Fibroblast of villous mesenchyme (primary cell): ENCODE measurements around the gene RAB40C. TPM values are rescaled to one million over a fixed set of nuclear protein-coding genes. Genes with fewer than 3 reads are reported as not detected.
"Not testable (repeated sequence)": the region's sequence is repeated elsewhere in the genome, so short reads cannot be mapped to it uniquely, and the experiment has no call there.

Experiments used
- DNase-seq: peaks from one replicate; pipeline ENCODE4 v3.0.0-alpha.2; 2010; ENCODE audit warnings: low read depth
- H3K4me3 ChIP-seq: 2 replicates; pipeline ENCODE4 v1.5.1; 2011; ENCODE audit warnings: low read depth, mild to moderate bottlenecking, low read length
- CTCF ChIP-seq: IDR thresholded peaks from 2 replicates; pipeline ENCODE4 v1.5.1; 2012; ENCODE audit warnings: low read depth, mild to moderate bottlenecking, low read length; ENCODE audit not compliant: insufficient read depth
- total RNA-seq: library from RNA; depleted of rRNA; stranded (reverse); fragments of >200 nt; gene quantifications from 2 replicates; pipeline ENCODE4 v1.2.3, GENCODE V29; 2012

RAB40C gene
- total RNA-seq, 1 donor: 9.9 TPM

GRCh38 chr16:592518-593306, 2.8 kb downstream of the RAB40C start:
- TF ChIP-seq CTCF: no peak
- peak; percentile 40 for DNase-seq

GRCh38 chr16:593406-593805, 3.5 kb downstream of the RAB40C start:
- no peak for TF ChIP-seq CTCF
- H3K4me3 ChIP-seq: no peak overlapping the region
- DNase-seq: no peak

More at GRCh38 chr16:592518-593306, 2.8 kb downstream of the RAB40C start:
- H3K4me3 ChIP-seq: no peak overlapping the region

GRCh38 chr16:593807-594206, 3.9 kb downstream of the RAB40C start:
- DNase-seq: no peak
- no peak for TF ChIP-seq CTCF

GRCh38 chr16:595094-595528, 5.2 kb downstream of the RAB40C start:
- TF ChIP-seq CTCF: no peak
- no peak overlapping the region for H3K4me3 ChIP-seq
- no peak for DNase-seq

More at GRCh38 chr16:593807-594206, 3.9 kb downstream of the RAB40C start:
- H3K4me3 ChIP-seq: no peak overlapping the region

GRCh38 chr16:595942-596735, 6.3 kb downstream of the RAB40C start:
- no peak for DNase-seq
- H3K4me3 ChIP-seq: no peak overlapping the region
- no peak for TF ChIP-seq CTCF

- no peak for TF ChIP-seq CTCF
- no peak overlapping the region for H3K4me3 ChIP-seq
- no peak for DNase-seq
These were observed 6.8 kb downstream of the RAB40C start for GRCh38 chr16:596736-597060.

DNA sequence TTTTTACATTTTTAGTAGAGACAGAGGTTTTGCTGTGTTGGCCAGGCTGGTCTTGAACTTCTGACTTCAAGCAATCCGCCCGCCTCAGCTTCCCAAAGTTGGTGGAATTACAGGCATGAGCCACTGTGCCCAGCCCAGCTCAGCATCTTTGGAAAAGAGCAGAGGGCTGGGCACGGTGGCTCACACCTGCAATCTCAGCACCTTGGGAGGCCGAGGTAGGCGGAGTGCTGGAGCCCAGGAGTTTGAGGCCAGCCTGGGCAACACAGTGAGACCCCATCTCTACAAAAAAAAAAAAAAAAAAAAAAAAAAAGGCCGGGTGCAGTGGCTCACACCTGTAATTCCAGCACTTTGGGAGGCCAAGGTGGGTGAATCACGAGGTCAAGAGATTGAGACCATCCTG, 7.8 kb downstream of the RAB40C start:
- DNase-seq, H3K4me3 ChIP-seq: not testable (repeated sequence)
